Stimulated activated naive B cell treated with anti-CD40 and anti-IgM and Interleukin-4, amounts not matched to agents 10 μg/mL and 1 μg/mL and 100 μg/mL, for 72 hours (primary cell): ENCODE results near the gene RTKN.
"Not testable (repeated sequence)": the region's sequence is repeated elsewhere in the genome, so short reads cannot be mapped to it uniquely, and the experiment has no call there.

ENCODE experiments used
- ATAC-seq, 2 donors: fragments of 150-1000 bp; cut with Tn5 transposase; replicated peaks; 2 replicates each; pipeline ENCODE4 v1.10.0; 2021; ENCODE audit warnings: moderate library complexity in 1 of 2
- DNase-seq: peaks from one replicate; pipeline ENCODE4 v3.0.0; 2021
- H3K27ac Mint-ChIP-seq: one replicate; pipeline ENCODE4 v1.8.0; 2022; ENCODE audit warnings: mild to moderate bottlenecking, mixed read lengths
- H3K27me3 Mint-ChIP-seq, 2 donors: one replicate each; pipeline ENCODE4 v1.8.0; 2022; ENCODE audit warnings: mixed read lengths in 2 of 2
- H3K36me3 Mint-ChIP-seq, 2 donors: one replicate each; pipeline ENCODE4 v1.8.0; 2022; ENCODE audit warnings: mixed read lengths in 2 of 2, mild to moderate bottlenecking in 1 of 2
- H3K4me1 Mint-ChIP-seq, 2 donors: one replicate each; pipeline ENCODE4 v1.8.0; 2022; ENCODE audit warnings: mixed read lengths in 2 of 2, mild to moderate bottlenecking in 1 of 2
- H3K4me3 Mint-ChIP-seq, 2 donors: one replicate each; pipeline ENCODE4 v1.8.0; 2022; ENCODE audit warnings: mild to moderate bottlenecking in 2 of 2, mixed read lengths in 2 of 2, moderate library complexity in 1 of 2
- H3K9me3 Mint-ChIP-seq, 2 donors: one replicate each; pipeline ENCODE4 v1.8.0; 2022; ENCODE audit warnings: mixed read lengths in 2 of 2, mild to moderate bottlenecking in 1 of 2

The RTKN gene

DNA sequence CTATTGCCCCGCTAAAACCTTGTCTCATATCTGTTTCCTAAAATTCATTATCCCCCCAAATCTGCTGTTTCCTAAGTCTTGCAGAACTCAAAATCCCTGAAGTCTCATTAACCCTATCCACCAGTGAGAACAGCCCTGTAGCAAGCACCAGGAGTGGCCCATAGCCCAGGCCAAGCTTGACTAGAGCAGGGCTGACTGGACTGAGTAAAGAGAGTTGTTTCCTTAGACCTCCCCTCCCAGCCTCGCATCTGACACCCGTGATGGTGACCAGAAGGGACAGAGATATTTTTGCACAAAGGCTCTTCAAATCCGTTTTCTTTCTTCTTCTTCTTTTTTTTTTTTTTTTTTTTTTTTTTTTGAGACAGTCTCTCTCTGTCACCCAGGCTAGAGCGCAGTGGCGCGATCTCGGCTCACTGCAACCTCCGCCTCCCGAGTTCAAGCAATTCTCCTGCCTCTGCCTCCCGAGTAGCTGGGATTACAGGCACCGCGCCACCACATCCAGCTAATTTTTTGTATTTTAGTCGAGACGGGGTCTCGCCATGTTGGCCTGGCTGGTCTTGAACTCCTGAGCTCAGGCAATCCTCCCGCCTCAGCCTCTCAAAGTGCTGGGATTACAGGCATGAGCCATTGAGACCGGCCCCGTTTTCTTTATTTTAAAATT lies 21.2 kb downstream of the RTKN start:
- ATAC-seq, DNase-seq, H3K27me3 Mint-ChIP-seq, H3K9me3 Mint-ChIP-seq: not testable (repeated sequence)
- Mint-ChIP-seq H3K4me3 (peak overlapping the region; percentile 94), H3K36me3 (peaks cover 6 to 11% of the 10 kb centered on the region in 2 donors), H3K27ac (peak overlapping the region; percentile 95), H3K4me1 (peaks cover 32 to 70% of the 10 kb centered on the region in 2 donors)

DNA sequence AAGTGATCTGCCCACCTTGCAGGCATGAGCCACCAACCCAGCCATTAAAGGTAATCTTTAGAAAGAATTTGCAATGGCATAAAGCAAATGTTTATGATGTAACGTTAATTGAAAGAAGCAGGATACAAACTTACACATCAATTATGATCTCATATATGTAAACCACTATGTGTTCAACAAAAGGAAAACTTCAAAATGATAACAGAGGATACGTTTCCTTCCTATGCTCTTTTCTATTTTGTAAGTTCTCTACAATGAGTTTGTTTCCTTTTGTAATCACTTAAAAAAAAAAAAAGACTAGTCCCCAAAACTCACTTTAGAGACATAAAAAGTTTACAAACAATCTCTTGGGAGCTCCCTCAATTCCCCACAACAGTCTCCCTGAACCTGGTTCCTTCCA lies 21.7 kb downstream of the RTKN start:
- Mint-ChIP-seq H3K4me3 (peak overlapping the region; percentile 27 to 33), H3K36me3 (peaks cover 1 to 7% of the 10 kb centered on the region in 2 donors), H3K27me3 (no peaks in the 10 kb centered on the region), H3K27ac (peak overlapping the region; percentile 33), H3K9me3 (no peaks in the 10 kb centered on the region), H3K4me1 (peaks cover 34 to 74% of the 10 kb centered on the region in 2 donors)
- no peak for DNase-seq
- ATAC-seq: no peak

DNA sequence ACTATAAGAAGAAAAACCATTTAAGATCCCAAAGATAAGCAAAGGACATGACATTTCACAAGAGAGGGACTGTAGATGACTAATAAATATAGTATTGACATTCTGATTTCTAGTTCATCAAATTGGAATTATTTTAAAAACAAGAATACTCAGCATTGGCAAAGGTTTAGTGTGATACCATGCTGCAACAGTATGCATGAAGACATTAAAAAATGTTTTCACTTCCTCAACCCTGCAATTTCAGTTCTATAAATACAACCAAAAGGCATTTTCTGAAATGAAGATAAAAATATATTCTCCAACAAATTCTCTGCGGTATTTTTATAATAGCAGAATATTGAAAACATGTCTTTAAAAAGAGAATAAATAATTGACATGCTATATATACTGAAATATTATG lies 22.4 kb downstream of the RTKN start:
- no peak for ATAC-seq
- Mint-ChIP-seq H3K36me3 (peaks cover 1 to 3% of the 10 kb centered on the region in 2 donors), H3K9me3 (no peaks in the 10 kb centered on the region), H3K4me1 (peaks cover 37 to 79% of the 10 kb centered on the region in 2 donors), H3K27ac (no peak overlapping the region), H3K4me3 (no peak overlapping the region), H3K27me3 (no peaks in the 10 kb centered on the region)
- DNase-seq: no peak

DNA sequence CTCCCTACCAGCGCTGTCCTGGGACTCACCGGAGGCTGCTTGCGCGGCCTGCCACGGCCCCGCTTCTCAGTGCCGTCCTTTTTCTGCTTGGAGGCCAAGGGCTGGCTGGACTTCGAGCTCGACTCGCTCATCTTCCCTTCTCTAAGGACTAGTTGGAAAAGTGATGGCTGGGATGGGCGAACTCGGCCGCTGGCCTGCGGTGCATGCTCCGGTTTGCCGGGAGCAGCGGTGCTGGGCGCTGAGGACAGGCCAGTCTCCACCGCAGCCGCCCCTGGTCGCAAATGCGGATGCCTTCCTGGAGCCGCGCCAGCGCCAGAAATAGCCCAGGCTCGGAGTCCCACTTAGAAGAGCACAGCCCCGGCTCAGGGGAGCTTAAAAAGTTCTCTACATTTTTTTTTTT lies 23.4 kb downstream of the RTKN start:
- Mint-ChIP-seq H3K4me1 (peaks cover 42 to 86% of the 10 kb centered on the region in 2 donors), H3K27me3 (no peaks in the 10 kb centered on the region), H3K36me3 (peaks cover 1 to 3% of the 10 kb centered on the region in 2 donors), H3K27ac (peak overlapping the region; percentile 68), H3K4me3 (no peak overlapping the region), H3K9me3 (no peaks in the 10 kb centered on the region)
- ATAC-seq: no peak
- no peak for DNase-seq

DNA sequence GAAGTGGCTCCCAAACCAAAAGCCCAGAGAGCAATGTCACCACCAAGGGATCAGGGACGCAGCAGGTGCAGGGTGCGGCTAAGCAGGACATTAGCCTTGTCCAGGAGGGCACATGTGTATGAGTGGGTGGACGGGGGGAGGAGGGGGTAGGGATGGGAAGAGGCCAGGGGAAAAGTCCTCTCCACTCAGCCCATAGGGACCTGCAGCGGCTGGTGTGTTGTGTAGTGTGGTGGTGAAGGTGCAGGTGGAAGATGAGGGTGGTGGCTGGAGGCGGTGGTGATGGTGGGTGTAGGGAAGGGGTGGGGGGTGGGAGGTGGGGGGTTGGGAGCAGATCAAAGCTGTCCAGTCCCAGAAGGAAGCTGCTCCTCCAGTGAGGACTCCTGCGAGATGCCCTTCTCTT lies 24.0 kb downstream of the RTKN start:
- no peak for DNase-seq
- no peak overlapping the region for H3K27ac Mint-ChIP-seq
- peaks cover 43 to 84% of the 10 kb centered on the region in 2 donors for H3K4me1 Mint-ChIP-seq
- H3K36me3 Mint-ChIP-seq: peaks cover 1 to 3% of the 10 kb centered on the region in 2 donors
- peak overlapping the region in 1 of 2 donors; percentile 44 for H3K4me3 Mint-ChIP-seq
- no peak for ATAC-seq
- H3K27me3 Mint-ChIP-seq: no peaks in the 10 kb centered on the region
- no peaks in the 10 kb centered on the region for H3K9me3 Mint-ChIP-seq

DNA sequence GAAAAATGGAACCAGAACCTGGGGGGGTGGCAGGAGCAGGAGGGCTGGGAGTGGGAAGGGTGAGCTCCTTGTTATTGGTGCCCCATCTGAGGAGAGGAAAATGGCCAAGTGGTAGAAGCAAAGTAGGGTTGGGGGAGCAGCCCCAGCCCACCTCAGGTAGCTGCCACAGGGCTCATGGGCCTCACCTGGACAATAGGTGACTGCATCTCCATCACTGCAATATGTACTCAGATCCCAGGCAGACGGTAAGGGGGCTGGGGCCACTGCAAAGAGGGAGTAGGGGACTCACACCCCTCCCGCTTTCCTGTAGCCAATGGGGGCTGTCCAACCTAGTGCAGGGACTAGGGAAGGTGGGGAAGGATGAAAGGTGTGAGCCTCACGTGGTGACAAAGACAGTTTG lies 24.5 kb downstream of the RTKN start:
- H3K4me3 Mint-ChIP-seq: peak overlapping the region in 1 of 2 donors; percentile 44
- H3K27ac Mint-ChIP-seq: no peak overlapping the region
- no peaks in the 10 kb centered on the region for H3K9me3 Mint-ChIP-seq
- ATAC-seq: no peak
- no peak for DNase-seq
- peaks cover 1 to 3% of the 10 kb centered on the region in 2 donors for H3K36me3 Mint-ChIP-seq
- H3K4me1 Mint-ChIP-seq: peaks cover 45 to 78% of the 10 kb centered on the region in 2 donors
- no peaks in the 10 kb centered on the region for H3K27me3 Mint-ChIP-seq

DNA sequence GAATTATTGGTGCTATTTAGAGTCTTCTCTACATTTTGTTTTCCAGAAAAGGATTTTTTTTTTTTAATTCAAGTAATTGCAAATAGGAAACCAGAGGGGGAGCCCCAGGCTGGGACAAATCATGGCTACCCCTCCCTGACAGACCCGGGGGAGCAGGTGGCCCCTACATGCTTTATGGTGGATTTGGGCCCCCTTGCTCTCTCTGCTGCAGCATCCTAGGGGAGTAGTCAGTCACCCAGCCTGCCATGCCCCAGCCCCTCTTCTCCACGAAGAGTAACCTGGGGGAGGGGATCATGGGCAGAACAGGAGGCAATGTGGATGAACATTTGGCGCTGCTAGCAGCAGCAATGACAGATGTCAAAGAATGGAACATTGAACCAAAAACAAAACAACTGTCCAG lies 25.0 kb downstream of the RTKN start:
- ATAC-seq: no peak
- Mint-ChIP-seq H3K36me3 (peaks cover 1 to 3% of the 10 kb centered on the region in 2 donors), H3K4me1 (peaks cover 45 to 74% of the 10 kb centered on the region in 2 donors), H3K27me3 (no peaks in the 10 kb centered on the region), H3K4me3 (peak overlapping the region in 1 of 2 donors; percentile 14), H3K9me3 (no peaks in the 10 kb centered on the region), H3K27ac (peak overlapping the region; percentile 47)
- no peak for DNase-seq

DNA sequence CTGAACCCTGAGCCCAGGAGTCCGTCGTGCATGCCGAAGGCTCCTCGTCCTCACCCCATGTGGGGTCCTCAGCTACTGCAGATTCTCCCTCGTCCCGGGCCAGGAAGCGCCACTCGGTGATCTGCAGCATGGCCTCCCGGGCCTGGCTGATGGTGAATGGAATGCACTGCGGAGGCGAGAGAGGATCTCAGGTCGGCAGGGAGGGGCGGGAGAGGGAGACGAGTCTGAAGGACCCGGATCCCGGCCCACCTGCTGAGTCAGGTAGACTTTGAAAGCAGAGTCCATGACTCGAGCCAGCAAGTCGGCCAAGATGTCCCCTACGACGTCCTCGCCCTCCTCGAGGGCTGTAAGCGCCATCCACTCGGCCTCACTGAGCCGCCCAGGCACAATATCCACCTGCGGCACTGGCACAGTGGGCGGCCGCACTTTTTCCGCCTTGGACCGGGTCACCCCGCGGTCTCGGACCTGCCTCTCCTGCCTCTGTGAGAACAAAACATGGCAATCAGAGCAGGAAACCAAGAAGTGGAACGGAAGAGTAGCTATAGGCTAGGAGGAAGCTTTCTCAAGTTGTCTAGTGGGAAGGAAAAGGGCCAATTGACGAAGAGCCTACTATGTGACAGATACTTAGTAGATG lies 25.9 kb downstream of the RTKN start:
- ATAC-seq: peak; percentile 1 to 17
- Mint-ChIP-seq H3K9me3 (no peaks in the 10 kb centered on the region), H3K27ac (peak overlapping the region; percentile 56)

DNA sequence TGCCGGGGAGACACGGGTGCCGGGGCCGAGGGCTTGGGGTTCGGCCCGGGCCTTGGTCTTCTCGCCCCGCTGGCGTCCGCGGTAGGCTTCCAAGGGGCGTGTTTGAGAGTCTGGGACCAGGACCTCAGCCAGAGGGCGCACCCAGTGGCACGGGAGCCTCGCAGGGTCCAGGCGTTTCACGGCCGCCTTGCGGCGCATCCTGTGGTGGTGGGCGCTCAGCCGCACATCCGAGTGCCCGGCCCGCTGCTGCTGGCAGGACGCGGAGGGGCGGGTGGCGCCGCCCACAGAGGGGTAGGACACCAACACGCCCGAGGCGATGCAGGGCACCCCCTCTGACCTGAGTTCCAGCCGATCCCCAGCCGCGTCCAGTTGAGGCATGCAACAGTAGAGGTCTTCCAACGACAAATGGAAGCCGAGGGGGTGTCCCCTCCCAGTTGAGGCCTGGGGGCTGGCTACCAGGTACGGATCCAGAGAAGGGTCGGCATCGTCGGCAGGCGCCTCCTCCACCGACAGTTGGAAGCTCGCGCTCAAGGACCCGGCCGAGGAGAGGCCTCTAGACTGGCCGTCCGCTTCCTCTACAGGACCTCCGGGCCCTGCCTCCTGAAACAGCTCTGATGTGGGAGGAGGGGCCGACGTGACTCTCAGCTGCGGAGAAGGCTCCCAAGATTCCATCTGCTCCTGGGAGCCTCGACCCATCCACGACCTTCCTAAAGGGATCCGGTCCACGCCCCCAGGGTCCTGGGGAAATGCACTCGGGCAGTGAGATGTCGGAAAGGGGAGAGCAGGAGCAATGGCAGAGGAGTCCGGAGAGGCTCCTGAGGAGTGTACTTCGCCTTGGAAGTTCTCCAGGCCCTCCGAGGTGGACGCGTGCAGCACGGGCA lies 26.6 kb downstream of the RTKN start:
- DNase-seq: peak; percentile 49
- Mint-ChIP-seq H3K27ac (peak overlapping the region; percentile 90), H3K4me3 (peak overlapping the region; percentile 84 to 88), H3K9me3 (no peaks in the 10 kb centered on the region), H3K4me1 (peaks cover 38 to 62% of the 10 kb centered on the region in 2 donors), H3K27me3 (no peaks in the 10 kb centered on the region), H3K36me3 (peaks cover 1 to 3% of the 10 kb centered on the region in 2 donors)
- ATAC-seq: peak; percentile 70

More for the DNA sequence above, 25.9 kb downstream of the RTKN start:
- H3K27me3 Mint-ChIP-seq: no peaks in the 10 kb centered on the region
- peaks cover 1 to 3% of the 10 kb centered on the region in 2 donors for H3K36me3 Mint-ChIP-seq
- peak overlapping the region; percentile 84 to 88 for H3K4me3 Mint-ChIP-seq
- no peak for DNase-seq
- peaks cover 42 to 69% of the 10 kb centered on the region in 2 donors for H3K4me1 Mint-ChIP-seq

DNA sequence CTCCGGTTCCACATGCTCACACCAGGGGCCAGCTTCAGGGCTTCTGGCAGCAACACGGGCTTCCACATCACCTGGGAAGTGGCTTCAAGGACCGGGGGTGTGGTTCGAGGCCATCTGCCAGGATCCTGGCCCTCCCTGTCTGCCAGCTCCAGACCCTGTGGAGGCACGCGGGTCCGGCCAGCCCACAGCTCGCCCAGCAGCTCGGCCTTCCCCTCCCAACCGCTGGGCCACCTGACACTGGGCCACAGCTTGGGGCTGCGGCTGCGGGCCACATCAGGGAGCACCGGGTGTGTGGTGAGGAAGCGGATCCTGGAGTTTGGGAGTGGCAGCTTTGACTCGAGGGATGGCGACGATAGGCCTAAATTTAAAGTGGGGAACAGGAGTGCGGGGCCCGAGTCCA lies 27.3 kb downstream of the RTKN start:
- Mint-ChIP-seq H3K4me1 (peaks cover 37 to 57% of the 10 kb centered on the region in 2 donors), H3K27me3 (no peaks in the 10 kb centered on the region), H3K4me3 (peak overlapping the region; percentile 84 to 88), H3K9me3 (no peaks in the 10 kb centered on the region), H3K27ac (peak overlapping the region; percentile 90), H3K36me3 (peaks cover 1 to 3% of the 10 kb centered on the region in 2 donors)
- DNase-seq (no peak), ATAC-seq (no peak)

DNA sequence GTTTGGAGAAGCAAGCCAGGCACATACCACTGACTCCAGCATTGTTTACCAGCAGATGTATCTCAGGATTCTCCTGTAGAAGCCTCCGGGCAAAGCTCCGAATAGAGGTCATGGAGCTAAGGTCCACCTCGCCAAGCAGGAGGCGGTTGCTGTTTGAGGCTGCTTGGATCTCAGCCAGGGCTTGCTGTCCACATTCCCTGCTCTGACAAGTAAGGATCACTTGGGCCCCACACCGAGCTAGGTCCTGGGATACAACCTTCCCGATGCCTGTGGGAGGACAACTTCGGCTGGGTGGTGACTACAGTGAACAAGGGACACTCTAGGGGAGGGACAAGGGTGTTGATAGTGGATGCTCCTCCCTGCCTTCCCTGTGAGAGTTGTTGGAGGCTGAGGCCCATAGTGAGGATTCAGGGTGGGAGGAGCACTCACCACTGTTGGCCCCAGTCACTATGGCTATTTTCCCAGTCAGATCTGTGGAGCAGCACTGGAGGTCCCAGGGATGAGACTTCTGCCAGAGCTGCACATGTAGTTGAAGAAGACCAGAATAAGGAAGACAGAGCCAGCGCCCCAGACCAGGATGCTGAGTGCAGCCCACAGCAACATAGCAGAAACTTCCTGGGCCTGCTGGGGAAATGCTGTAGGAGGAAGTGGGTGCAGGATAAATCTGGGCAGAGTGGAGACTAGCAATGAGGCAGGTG lies 28.6 kb downstream of the RTKN start:
- H3K36me3 Mint-ChIP-seq: peaks cover 1 to 3% of the 10 kb centered on the region in 2 donors
- H3K4me1 Mint-ChIP-seq: peaks cover 35 to 47% of the 10 kb centered on the region in 2 donors
- H3K27me3 Mint-ChIP-seq: peaks cover 3 to 4% of the 10 kb centered on the region in 2 donors
- no peaks in the 10 kb centered on the region for H3K9me3 Mint-ChIP-seq
- H3K27ac Mint-ChIP-seq: no peak overlapping the region
- DNase-seq (no peak), ATAC-seq (no peak)
- peak overlapping the region in 1 of 2 donors; percentile 3 for H3K4me3 Mint-ChIP-seq

DNA sequence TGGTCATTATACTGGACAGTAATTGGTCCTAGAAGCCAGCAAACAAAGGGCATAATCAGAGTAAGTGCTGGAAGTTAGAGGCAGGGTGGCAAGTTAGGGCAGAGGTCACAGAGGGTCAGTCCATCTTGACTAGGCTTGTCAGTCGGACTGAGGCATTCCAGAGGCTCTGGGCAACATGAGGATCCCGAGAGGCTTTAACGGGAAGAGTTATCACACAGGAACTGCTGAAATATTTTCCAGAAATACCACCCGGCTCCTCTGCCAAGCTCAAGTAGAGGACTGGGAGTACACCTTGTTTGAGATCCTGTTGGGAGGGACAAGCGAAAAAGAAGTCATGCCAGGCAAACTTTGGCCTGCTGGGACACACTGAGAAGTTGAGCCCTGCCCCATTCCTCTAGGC lies 34.1 kb downstream of the RTKN start:
- peaks cover 4 to 6% of the 10 kb centered on the region in 2 donors for H3K27me3 Mint-ChIP-seq
- H3K4me1 Mint-ChIP-seq: peaks cover 9% of the 10 kb centered on the region in 2 donors
- H3K9me3 Mint-ChIP-seq: no peaks in the 10 kb centered on the region
- no peak for ATAC-seq
- H3K4me3 Mint-ChIP-seq: no peak overlapping the region
- no peak overlapping the region for H3K27ac Mint-ChIP-seq
- no peak for DNase-seq
- no peaks in the 10 kb centered on the region for H3K36me3 Mint-ChIP-seq

DNA sequence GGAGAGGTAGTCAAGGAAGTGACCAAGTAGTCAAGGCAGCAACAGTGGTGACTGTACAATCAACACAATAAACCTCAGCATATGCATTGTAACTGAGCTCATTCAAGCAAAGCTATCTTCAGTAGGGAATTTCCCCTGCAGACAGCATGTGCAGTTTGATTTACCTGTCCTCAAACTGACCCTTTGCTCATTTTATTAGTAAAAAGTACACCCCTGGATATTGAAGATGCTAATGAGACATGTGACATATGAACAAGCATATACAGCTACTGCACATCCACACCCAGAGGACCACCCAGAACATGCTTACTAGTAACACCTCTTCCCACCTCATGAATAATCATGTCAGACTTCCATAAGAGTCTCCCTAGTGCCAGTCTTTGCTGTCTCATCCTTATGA lies 35.7 kb downstream of the RTKN start:
- DNase-seq: no peak
- no peaks in the 10 kb centered on the region for H3K9me3 Mint-ChIP-seq
- no peak overlapping the region for H3K27ac Mint-ChIP-seq
- peaks cover 6 to 9% of the 10 kb centered on the region in 2 donors for H3K4me1 Mint-ChIP-seq
- ATAC-seq: peak; percentile 86 to 92
- peaks cover 4 to 6% of the 10 kb centered on the region in 2 donors for H3K27me3 Mint-ChIP-seq
- H3K36me3 Mint-ChIP-seq: no peaks in the 10 kb centered on the region
- H3K4me3 Mint-ChIP-seq: no peak overlapping the region

DNA sequence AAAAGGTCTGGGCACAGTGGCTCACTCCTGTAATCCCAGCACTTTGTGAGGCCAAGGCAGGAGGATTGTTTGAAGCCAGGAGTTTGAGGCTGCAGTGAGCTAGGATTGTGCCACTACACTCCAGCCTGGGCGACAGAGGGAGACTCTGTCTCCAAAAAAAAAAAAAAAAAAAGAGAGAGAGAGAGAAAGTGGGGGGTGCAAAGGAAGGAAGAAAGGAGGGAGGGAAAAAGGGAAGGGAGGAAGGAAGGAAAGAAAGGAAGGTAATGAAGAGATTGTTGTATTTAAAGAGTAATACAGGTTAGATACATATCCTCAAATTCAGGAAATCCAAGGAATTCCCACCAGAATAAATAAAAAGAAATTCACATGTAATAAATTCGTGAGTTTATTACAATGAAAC lies 39.8 kb downstream of the RTKN start:
- no peaks in the 10 kb centered on the region for H3K36me3 Mint-ChIP-seq
- no peaks in the 10 kb centered on the region for H3K27me3 Mint-ChIP-seq
- H3K27ac Mint-ChIP-seq: no peak overlapping the region
- no peak for ATAC-seq
- no peak overlapping the region for H3K4me3 Mint-ChIP-seq
- no peak for DNase-seq
- H3K9me3 Mint-ChIP-seq: no peaks in the 10 kb centered on the region
- H3K4me1 Mint-ChIP-seq: peaks cover 6 to 15% of the 10 kb centered on the region in 2 donors
